Subcutaneous abdominal adipose tissue (tissue), 5 donors: ENCODE results near the gene SLC16A14.
"Not testable (repeated sequence)": the region's sequence is repeated elsewhere in the genome, so short reads cannot be mapped to it uniquely, and the experiment has no call there.

Experiments used
- H3K27ac ChIP-seq: one replicate; pipeline ENCODE4 v1.7.0; 2013; ENCODE audit warnings: low read depth, mild to moderate bottlenecking, inconsistent platforms, low read length, moderate library complexity
- H3K27me3 ChIP-seq, 5 donors: one replicate each; pipeline ENCODE4 v1.7.0; 2013; ENCODE audit warnings: low read length in 5 of 5, inconsistent platforms in 1 of 5; ENCODE audit not compliant: control insufficient read depth in 5 of 5, insufficient read depth in 4 of 5
- H3K36me3 ChIP-seq, 5 donors: one replicate each; pipeline ENCODE4 v1.7.0; 2013; ENCODE audit warnings: low read length in 5 of 5; ENCODE audit not compliant: control insufficient read depth in 5 of 5, insufficient read depth in 5 of 5
- H3K4me1 ChIP-seq, 5 donors: one replicate each; pipeline ENCODE4 v1.7.0; 2013; ENCODE audit warnings: low read length in 5 of 5, mild to moderate bottlenecking in 3 of 5, moderate library complexity in 1 of 5; ENCODE audit not compliant: control insufficient read depth in 5 of 5, insufficient read depth in 5 of 5
- H3K4me3 ChIP-seq, 5 donors: one replicate each; pipeline ENCODE4 v1.7.0; 2013; ENCODE audit warnings: low read length in 5 of 5, low read depth in 1 of 5
- H3K9ac ChIP-seq, 5 donors: one replicate each; pipeline ENCODE4 v1.7.0; 2013; ENCODE audit warnings: low read length in 5 of 5, mild to moderate bottlenecking in 4 of 5, moderate library complexity in 3 of 5
- H3K9me3 ChIP-seq, 5 donors: one replicate each; pipeline ENCODE4 v1.7.0; 2013; ENCODE audit warnings: low read length in 5 of 5; ENCODE audit not compliant: control insufficient read depth in 5 of 5
- donor health status: healthy.
- donor health status: healthy.
- donor health status: healthy.
- donor health status: healthy.
- donor health status: healthy.

The SLC16A14 gene

GRCh38 chr2:230068651-230069055, at the start of gene SLC16A14:
SLC16A14 (minus strand) TSS chr2:230068924; CDS start chr2:230059352, 9,572 bp downstream.
- Histone ChIP-seq H3K4me1 (peaks cover 2 to 29% (median 27%) of the 10 kb centered on the region in 5 donors), H3K27me3 (no peaks in the 10 kb centered on the region), H3K36me3 (no peaks in the 10 kb centered on the region), H3K9me3 (no peaks in the 10 kb centered on the region), H3K27ac (peak within 1 kb of the TSS; percentile 74), H3K4me3 (peak within 1 kb of the TSS; percentile 48 to 92 (median 70)), H3K9ac (peak within 1 kb of the TSS in 4 of 5 donors; percentile 46 to 68 (median 64))

GRCh38 chr2:230106771-230107170, 38.0 kb upstream of the SLC16A14 start:
- Histone ChIP-seq H3K36me3 (no peaks in the 10 kb centered on the region), H3K27me3 (no peaks in the 10 kb centered on the region), H3K9ac (no peak overlapping the region), H3K27ac (no peak overlapping the region), H3K4me1 (no peaks in the 10 kb centered on the region), H3K4me3 (no peak overlapping the region), H3K9me3 (peaks cover 0 to 3% (median 0%) of the 10 kb centered on the region in 5 donors)

- not testable (repeated sequence) for H3K9ac ChIP-seq, H3K4me3 ChIP-seq, H3K4me1 ChIP-seq, H3K27ac ChIP-seq, H3K27me3 ChIP-seq, H3K9me3 ChIP-seq, H3K36me3 ChIP-seq
These were observed 33.2 kb upstream of the SLC16A14 start for GRCh38 chr2:230101967-230102366.

GRCh38 chr2:230097841-230098240, 29.1 kb upstream of the SLC16A14 start:
- H3K4me3 ChIP-seq: no peak overlapping the region
- no peaks in the 10 kb centered on the region for H3K36me3 ChIP-seq
- H3K9me3 ChIP-seq: peaks cover 0 to 10% (median 0%) of the 10 kb centered on the region in 5 donors
- no peaks in the 10 kb centered on the region for H3K4me1 ChIP-seq
- H3K9ac ChIP-seq: no peak overlapping the region
- H3K27ac ChIP-seq: no peak overlapping the region
- H3K27me3 ChIP-seq: no peaks in the 10 kb centered on the region

GRCh38 chr2:230097424-230097823, 28.7 kb upstream of the SLC16A14 start:
- no peak overlapping the region for H3K27ac ChIP-seq

GRCh38 chr2:230090967-230091366, 22.2 kb upstream of the SLC16A14 start:
- Histone ChIP-seq H3K27me3 (no peaks in the 10 kb centered on the region), H3K4me3 (no peak overlapping the region), H3K4me1 (no peaks in the 10 kb centered on the region), H3K27ac (no peak overlapping the region), H3K36me3 (no peaks in the 10 kb centered on the region), H3K9ac (no peak overlapping the region), H3K9me3 (peaks cover 0 to 2% (median 0%) of the 10 kb centered on the region in 5 donors)

More at GRCh38 chr2:230097424-230097823, 28.7 kb upstream of the SLC16A14 start:
- no peaks in the 10 kb centered on the region for H3K36me3 ChIP-seq
- peaks cover 0 to 10% (median 0%) of the 10 kb centered on the region in 5 donors for H3K9me3 ChIP-seq
- H3K4me3 ChIP-seq: no peak overlapping the region
- H3K27me3 ChIP-seq: no peaks in the 10 kb centered on the region
- no peaks in the 10 kb centered on the region for H3K4me1 ChIP-seq
- H3K9ac ChIP-seq: no peak overlapping the region

- Histone ChIP-seq H3K27me3 (no peaks in the 10 kb centered on the region), H3K9ac (no peak overlapping the region), H3K9me3 (no peaks in the 10 kb centered on the region), H3K4me1 (peaks cover 0 to 15% (median 3%) of the 10 kb centered on the region in 5 donors), H3K27ac (no peak overlapping the region), H3K36me3 (no peaks in the 10 kb centered on the region), H3K4me3 (peak overlapping the region in 1 of 5 donors; percentile 25)
These were observed 16.5 kb upstream of the SLC16A14 start for GRCh38 chr2:230085201-230085600.

- Histone ChIP-seq H3K9ac (no peak overlapping the region), H3K27me3 (no peaks in the 10 kb centered on the region), H3K36me3 (no peaks in the 10 kb centered on the region), H3K9me3 (no peaks in the 10 kb centered on the region), H3K4me1 (peaks cover 0 to 22% (median 12%) of the 10 kb centered on the region in 5 donors), H3K27ac (no peak overlapping the region), H3K4me3 (peak overlapping the region in 1 of 5 donors; percentile 5)
These were observed 9.3 kb upstream of the SLC16A14 start for GRCh38 chr2:230077851-230078547.

- H3K4me1 ChIP-seq: peaks cover 0 to 28% (median 16%) of the 10 kb centered on the region in 5 donors
- H3K27ac ChIP-seq: no peak overlapping the region
- no peaks in the 10 kb centered on the region for H3K36me3 ChIP-seq
- no peaks in the 10 kb centered on the region for H3K9me3 ChIP-seq
- H3K9ac ChIP-seq: no peak overlapping the region
- no peak overlapping the region for H3K4me3 ChIP-seq
- H3K27me3 ChIP-seq: no peaks in the 10 kb centered on the region
These were observed 8.1 kb upstream of the SLC16A14 start for GRCh38 chr2:230076819-230077218.

- Histone ChIP-seq H3K4me3 (no peak overlapping the region), H3K27me3 (no peaks in the 10 kb centered on the region), H3K9me3 (no peaks in the 10 kb centered on the region), H3K9ac (no peak overlapping the region), H3K4me1 (peaks cover 0 to 28% (median 16%) of the 10 kb centered on the region in 5 donors), H3K36me3 (no peaks in the 10 kb centered on the region), H3K27ac (peak overlapping the region; percentile 5)
These were observed 7.4 kb upstream of the SLC16A14 start for GRCh38 chr2:230075988-230076631.
